ENCODE results near the gene SNAPC2. TPM values are rescaled to one million over a fixed set of nuclear protein-coding genes. Genes with fewer than 3 reads are reported as not detected.
A peak's percentile ranks its signal among the peaks of the same experiment; 100 is the strongest.

The SNAPC2 gene
- total and polyA plus RNA-seq, 2 of the 13 experiments (the other 11 are each of a cell fraction or from before 2014, with no cell fraction given), result 10.2 to 12.7 TPM

DNA sequence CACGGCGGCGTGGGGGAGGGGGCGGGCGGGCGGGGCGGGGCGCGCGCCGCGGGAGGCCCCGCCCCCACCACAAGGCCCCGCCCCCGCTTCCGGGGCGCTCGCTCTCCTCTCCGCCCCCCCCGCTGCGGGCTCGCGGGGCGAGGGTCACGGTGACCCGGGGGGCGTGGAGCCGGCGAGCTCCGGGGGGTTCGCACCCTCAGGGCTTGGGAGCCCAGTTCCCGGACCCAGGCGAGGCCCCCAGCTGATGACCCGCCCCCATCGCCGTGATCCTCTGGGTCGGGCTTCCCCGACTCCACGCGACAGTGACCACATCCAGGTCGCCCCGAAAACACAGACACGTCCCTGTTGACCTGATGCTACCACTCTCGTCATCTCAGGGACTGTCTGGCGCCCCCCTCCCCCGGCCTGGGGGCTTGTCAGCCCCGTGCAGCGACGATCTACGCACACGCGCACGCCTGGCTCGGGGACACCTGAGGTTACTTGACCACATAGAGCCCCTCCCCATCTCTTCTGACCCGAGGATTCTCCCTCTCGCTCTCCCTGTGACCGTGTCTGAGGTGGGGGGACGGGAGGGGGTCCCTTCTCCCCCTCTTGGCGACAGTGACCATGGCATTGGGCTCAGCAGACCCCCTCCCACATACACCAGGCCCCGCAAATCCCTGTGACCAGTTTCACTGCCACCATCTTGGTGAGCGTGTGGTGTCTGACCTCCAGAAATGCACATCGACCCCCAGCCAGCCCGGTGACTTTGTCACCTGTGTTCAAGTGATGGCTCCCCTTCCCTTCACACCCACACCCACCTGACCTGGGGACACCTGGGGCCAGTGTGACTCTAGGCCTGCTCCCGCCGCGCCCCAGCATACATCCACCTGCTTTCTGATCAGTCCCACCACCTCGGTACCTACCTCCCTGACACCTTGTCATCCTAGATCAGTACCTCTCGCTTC, 15.8 kb upstream of the SNAPC2 start (continued):
- TF ChIP-seq, protein P1, sequence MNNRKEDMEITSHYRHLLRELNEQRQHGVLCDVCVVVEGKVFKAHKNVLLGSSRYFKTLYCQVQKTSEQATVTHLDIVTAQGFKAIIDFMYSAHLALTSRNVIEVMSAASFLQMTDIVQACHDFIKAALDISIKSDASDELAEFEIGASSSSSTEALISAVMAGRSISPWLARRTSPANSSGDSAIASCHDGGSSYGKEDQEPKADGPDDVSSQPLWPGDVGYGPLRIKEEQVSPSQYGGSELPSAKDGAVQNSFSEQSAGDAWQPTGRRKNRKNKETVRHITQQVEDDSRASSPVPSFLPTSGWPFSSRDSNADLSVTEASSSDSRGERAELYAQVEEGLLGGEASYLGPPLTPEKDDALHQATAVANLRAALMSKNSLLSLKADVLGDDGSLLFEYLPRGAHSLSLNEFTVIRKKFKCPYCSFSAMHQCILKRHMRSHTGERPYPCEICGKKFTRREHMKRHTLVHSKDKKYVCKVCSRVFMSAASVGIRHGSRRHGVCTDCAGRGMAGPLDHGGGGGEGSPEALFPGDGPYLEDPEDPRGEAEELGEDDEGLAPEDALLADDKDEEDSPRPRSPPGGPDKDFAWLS (CRISPR knock-in tag; IDR thresholded peaks at IDR 0.05; ENCODE audit: borderline replicate concordance), result no peak
- 0 out of 2 replicates have a peak, but pooled peaks have one; percentile 26 for TF ChIP-seq ZNF317 (CRISPR knock-in tag; IDR thresholded peaks at IDR 0.05)
- TF ChIP-seq, protein P2, sequence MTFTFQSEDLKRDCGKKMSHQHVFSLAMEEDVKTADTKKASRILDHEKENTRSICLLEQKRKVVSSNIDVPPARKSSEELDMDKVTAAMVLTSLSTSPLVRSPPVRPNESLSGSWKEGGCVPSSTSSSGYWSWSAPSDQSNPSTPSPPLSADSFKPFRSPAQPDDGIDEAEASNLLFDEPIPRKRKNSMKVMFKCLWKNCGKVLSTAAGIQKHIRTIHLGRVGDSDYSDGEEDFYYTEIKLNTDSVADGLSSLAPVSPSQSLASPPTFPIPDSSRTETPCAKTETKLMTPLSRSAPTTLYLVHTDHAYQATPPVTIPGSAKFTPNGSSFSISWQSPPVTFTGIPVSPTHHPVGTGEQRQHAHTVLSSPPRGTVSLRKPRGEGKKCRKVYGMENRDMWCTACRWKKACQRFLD (CRISPR knock-in tag; IDR thresholded peaks at IDR 0.05; ENCODE audit: borderline replicate concordance), result no peak
- TF ChIP-seq ZNF709 (CRISPR knock-in tag; IDR thresholded peaks at IDR 0.05), result no peak
- TF ChIP-seq HNRNPK (IDR thresholded peaks at IDR 0.05; ENCODE audit: low read depth, low read length, poor library complexity, severe bottlenecking), result no peak
- TF ChIP-seq ARNT2 (CRISPR knock-in tag; IDR thresholded peaks at IDR 0.05; ENCODE audit: low read depth), result no peak
- TF ChIP-seq ZFP90 (CRISPR knock-in tag; IDR thresholded peaks at IDR 0.05; ENCODE audit: borderline replicate concordance), result no peak
- TF ChIP-seq, protein P3, sequence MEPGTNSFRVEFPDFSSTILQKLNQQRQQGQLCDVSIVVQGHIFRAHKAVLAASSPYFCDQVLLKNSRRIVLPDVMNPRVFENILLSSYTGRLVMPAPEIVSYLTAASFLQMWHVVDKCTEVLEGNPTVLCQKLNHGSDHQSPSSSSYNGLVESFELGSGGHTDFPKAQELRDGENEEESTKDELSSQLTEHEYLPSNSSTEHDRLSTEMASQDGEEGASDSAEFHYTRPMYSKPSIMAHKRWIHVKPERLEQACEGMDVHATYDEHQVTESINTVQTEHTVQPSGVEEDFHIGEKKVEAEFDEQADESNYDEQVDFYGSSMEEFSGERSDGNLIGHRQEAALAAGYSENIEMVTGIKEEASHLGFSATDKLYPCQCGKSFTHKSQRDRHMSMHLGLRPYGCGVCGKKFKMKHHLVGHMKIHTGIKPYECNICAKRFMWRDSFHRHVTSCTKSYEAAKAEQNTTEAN (CRISPR knock-in tag; conservative IDR thresholded peaks at IDR 0.05), result no peak
- no peak for TF ChIP-seq ZNF589 (CRISPR knock-in tag; conservative IDR thresholded peaks at IDR 0.05)
- no peak for TF ChIP-seq ZNF780A (CRISPR knock-in tag; IDR thresholded peaks at IDR 0.05)
- TF ChIP-seq, protein P4, sequence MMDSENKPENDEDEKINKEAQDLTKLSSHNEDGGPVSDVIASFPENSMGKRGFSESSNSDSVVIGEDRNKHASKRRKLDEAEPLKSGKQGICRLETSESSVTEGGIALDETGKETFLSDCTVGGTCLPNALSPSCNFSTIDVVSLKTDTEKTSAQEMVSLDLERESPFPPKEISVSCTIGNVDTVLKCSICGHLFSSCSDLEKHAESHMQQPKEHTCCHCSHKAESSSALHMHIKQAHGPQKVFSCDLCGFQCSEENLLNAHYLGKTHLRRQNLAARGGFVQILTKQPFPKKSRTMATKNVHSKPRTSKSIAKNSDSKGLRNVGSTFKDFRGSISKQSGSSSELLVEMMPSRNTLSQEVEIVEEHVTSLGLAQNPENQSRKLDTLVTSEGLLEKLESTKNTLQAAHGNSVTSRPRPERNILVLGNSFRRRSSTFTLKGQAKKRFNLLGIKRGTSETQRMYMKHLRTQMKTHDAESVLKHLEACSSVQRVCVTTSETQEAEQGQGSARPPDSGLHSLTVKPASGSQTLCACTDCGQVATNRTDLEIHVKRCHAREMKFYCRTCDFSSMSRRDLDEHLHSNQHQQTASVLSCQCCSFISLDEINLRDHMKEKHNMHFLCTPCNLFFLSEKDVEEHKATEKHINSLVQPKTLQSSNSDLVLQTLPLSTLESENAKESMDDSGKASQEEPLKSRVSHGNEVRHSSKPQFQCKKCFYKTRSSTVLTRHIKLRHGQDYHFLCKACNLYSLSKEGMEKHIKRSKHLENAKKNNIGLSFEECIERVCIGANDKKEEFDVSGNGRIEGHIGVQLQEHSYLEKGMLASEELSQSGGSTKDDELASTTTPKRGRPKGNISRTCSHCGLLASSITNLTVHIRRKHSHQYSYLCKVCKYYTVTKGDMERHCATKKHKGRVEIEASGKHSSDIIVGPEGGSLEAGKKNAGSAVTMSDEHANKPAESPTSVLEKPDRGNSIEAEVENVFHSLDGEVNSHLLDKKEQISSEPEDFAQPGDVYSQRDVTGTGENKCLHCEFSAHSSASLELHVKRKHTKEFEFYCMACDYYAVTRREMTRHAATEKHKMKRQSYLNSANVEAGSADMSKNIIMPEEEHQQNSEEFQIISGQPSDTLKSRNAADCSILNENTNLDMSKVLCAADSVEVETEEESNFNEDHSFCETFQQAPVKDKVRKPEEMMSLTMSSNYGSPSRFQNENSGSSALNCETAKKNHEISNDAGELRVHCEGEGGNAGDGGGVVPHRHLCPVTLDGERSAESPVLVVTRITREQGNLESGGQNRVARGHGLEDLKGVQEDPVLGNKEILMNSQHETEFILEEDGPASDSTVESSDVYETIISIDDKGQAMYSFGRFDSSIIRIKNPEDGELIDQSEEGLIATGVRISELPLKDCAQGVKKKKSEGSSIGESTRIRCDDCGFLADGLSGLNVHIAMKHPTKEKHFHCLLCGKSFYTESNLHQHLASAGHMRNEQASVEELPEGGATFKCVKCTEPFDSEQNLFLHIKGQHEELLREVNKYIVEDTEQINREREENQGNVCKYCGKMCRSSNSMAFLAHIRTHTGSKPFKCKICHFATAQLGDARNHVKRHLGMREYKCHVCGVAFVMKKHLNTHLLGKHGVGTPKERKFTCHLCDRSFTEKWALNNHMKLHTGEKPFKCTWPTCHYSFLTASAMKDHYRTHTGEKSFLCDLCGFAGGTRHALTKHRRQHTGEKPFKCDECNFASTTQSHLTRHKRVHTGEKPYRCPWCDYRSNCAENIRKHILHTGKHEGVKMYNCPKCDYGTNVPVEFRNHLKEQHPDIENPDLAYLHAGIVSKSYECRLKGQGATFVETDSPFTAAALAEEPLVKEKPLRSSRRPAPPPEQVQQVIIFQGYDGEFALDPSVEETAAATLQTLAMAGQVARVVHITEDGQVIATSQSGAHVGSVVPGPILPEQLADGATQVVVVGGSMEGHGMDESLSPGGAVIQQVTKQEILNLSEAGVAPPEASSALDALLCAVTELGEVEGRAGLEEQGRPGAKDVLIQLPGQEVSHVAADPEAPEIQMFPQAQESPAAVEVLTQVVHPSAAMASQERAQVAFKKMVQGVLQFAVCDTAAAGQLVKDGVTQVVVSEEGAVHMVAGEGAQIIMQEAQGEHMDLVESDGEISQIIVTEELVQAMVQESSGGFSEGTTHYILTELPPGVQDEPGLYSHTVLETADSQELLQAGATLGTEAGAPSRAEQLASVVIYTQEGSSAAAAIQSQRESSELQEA (CRISPR knock-in tag; IDR thresholded peaks at IDR 0.05; ENCODE audit: not compliant biosample characterization), result no peak
- TF ChIP-seq ZNF563 (CRISPR knock-in tag; IDR thresholded peaks at IDR 0.05), result no peak
- no peak for TF ChIP-seq ZNF891 (CRISPR knock-in tag; IDR thresholded peaks at IDR 0.05)
- TF ChIP-seq MATR3 (CRISPR knock-in tag; IDR thresholded peaks at IDR 0.05), result no peak
- TF ChIP-seq ZNF775 (CRISPR knock-in tag; IDR thresholded peaks at IDR 0.05; ENCODE audit: borderline replicate concordance), result no peak
